RWPE2 (cell line): ENCODE measurements around the gene DEF6.
A peak's percentile ranks its signal among the peaks of the same experiment; 100 is the strongest.

Experiments used
- ATAC-seq: fragments of 200-7000 bp; cut with Tn5 transposase; 3 replicates; pipeline ENCODE4 v1.9.1; 2021; ENCODE audit warnings: low read depth
- DNase-seq: peaks from one replicate; pipeline ENCODE4 v3.0.0-alpha.2; 2020; ENCODE audit warnings: low spot score
- H3K27ac ChIP-seq: fragments of 450-650 bp; 2 replicates; pipeline ENCODE4 v1.5.1; 2017; ENCODE audit warnings: mild to moderate bottlenecking; ENCODE audit not compliant: poor library complexity, severe bottlenecking
- H3K27me3 ChIP-seq: fragments of 250-450 bp; sonication (Bioruptor Pico); 2 replicates; pipeline ENCODE4 v1.5.1; 2021; ENCODE audit warnings: mild to moderate bottlenecking, moderate library complexity; ENCODE audit not compliant: insufficient read depth, poor library complexity, severe bottlenecking
- H3K36me3 ChIP-seq: fragments of 250-450 bp; sonication (Bioruptor Pico); 2 replicates; pipeline ENCODE4 v1.5.1; 2020; ENCODE audit warnings: low read depth, mild to moderate bottlenecking, moderate library complexity
- H3K4me1 ChIP-seq: fragments of 250-450 bp; sonication (Bioruptor Pico); 2 replicates; pipeline ENCODE4 v1.5.1; 2021; ENCODE audit warnings: mild to moderate bottlenecking, moderate library complexity; ENCODE audit not compliant: insufficient read depth, poor library complexity, severe bottlenecking
- H3K4me3 ChIP-seq: fragments of 250-450 bp; sonication (Bioruptor Pico); 2 replicates; pipeline ENCODE4 v1.5.1; 2021; ENCODE audit warnings: mild to moderate bottlenecking, moderate library complexity; ENCODE audit not compliant: severe bottlenecking
- H3K9me3 ChIP-seq: fragments of 250-450 bp; sonication (Bioruptor Pico); 2 replicates; pipeline ENCODE4 v1.5.1; 2021; ENCODE audit warnings: mild to moderate bottlenecking, moderate library complexity; ENCODE audit not compliant: severe bottlenecking
- CTCF ChIP-seq: fragments of 450-650 bp; IDR thresholded peaks from one replicate; pipeline ENCODE4 v1.5.1; 2017; ENCODE audit warnings: mild to moderate bottlenecking, moderate library complexity; ENCODE audit not compliant: poor library complexity, severe bottlenecking

DEF6 gene

DNA sequence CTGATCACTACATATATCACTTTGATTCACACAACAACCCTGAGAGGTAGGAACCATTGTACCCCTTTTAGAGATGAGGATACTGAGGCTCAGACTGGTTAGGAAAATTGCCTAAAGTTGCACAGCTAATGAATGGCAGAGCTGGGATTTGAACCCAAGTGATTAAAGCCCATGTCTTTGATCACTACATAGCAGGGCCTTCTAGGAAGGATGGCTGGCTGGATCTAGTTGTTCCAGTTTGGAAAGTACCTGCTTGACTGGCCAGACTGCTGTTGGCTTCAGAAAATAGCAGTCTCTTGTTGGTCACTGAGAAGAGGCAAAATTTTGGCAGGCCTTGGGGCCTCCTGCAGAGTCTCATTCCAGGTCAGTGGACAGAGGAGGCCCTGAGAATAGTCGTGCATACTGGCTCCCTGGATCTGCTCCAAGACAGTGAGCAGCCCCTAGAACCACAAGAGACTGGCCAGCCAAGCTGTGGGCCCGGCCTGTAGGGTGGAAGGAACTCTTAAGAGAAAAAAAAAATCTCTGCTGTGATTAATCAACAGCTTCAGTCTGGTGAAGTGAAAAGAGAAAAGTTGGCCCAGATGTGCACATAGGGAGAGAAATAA, 62.2 kb downstream of the DEF6 start:
- DNase-seq (no peak), ATAC-seq (peak; percentile 48; the same call in 2 of the 3 replicates)
- no peaks in the 10 kb centered on the region for H3K27me3 ChIP-seq
- TF ChIP-seq CTCF = no peak
- H3K36me3 ChIP-seq = peaks cover 8% of the 10 kb centered on the region; the same call in 1 of the 2 replicates
- H3K9me3 ChIP-seq = no peaks in the 10 kb centered on the region
- H3K27ac ChIP-seq = peak overlapping the region; percentile 64
- H3K4me1 ChIP-seq = peaks cover 14% of the 10 kb centered on the region
- H3K4me3 ChIP-seq = no peak overlapping the region

- Histone ChIP-seq H3K4me1 (peaks cover 14% of the 10 kb centered on the region), H3K4me3 (no peak overlapping the region), H3K9me3 (no peaks in the 10 kb centered on the region), H3K27me3 (no peaks in the 10 kb centered on the region), H3K27ac (peak overlapping the region; percentile 64), H3K36me3 (0 out of 2 replicates have a peak, but pooled peaks cover 5% of the 10 kb centered on the region)
- no peak for DNase-seq
- TF ChIP-seq CTCF = no peak
- ATAC-seq = peak; percentile 85
These were observed 62.9 kb downstream of the DEF6 start for GRCh38 chr6:35360349-35361138.

DNA sequence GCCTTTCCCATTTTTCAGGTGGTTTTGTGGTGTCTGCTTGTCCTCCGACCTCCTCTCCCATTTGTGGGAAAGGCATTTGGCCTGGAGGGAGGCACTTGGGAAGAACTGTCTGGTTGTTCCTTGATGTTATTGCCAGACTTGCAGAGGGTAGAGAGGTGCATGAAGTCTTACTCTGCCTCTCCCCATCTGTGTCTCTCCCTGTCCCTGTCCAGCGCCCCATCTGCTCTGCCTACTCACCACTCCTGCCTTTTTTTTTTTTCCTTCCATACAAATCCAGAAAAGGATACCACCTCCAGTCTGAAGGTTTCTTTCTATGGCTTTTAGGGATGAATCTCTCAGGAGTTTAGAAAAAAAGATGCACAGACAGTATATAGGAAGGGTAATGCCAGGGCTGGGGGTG, 64.6 kb downstream of the DEF6 start:
- no peak for DNase-seq
- ATAC-seq = no peak
- H3K4me3 ChIP-seq = no peak overlapping the region
- TF ChIP-seq CTCF = no peak
- H3K36me3 ChIP-seq = no peaks in the 10 kb centered on the region
- no peaks in the 10 kb centered on the region for H3K27me3 ChIP-seq
- peaks cover 14% of the 10 kb centered on the region for H3K4me1 ChIP-seq
- H3K27ac ChIP-seq = no peak overlapping the region
- no peaks in the 10 kb centered on the region for H3K9me3 ChIP-seq

DNA sequence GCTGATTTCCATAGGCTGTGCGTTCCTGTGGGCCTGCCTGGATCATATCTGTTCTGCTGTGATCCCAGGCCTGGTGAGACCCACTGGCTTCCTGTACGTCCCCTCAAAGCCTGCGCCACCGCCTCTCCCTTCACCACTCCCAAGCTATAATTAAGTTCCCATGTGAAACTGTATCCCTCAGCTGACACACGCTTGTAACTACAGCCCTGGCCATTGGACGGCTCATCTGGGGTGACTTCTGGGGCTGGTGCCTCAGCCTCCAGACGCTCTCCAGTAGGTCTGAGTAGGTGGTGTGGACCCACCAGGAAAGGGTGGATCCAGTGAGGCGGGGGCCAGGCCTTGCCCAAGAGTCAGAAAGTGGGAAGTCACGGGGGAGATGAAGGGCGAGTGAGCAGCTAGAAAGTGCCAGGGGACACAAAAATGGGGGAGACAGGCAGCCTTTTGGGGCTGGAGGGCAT, 65.7 kb downstream of the DEF6 start:
- H3K4me1 ChIP-seq = peaks cover 17% of the 10 kb centered on the region
- no peaks in the 10 kb centered on the region for H3K36me3 ChIP-seq
- no peak for ATAC-seq
- no peak for TF ChIP-seq CTCF
- no peaks in the 10 kb centered on the region for H3K9me3 ChIP-seq
- no peak overlapping the region for H3K4me3 ChIP-seq
- no peaks in the 10 kb centered on the region for H3K27me3 ChIP-seq
- no peak overlapping the region for H3K27ac ChIP-seq
- DNase-seq = no peak
